Testis (tissue), 2 donors: Measurements from ENCODE around the gene BICC1.

Experiments used
- CTCF ChIP-seq, 3 experiments: fragments of 450-650 bp in 2 of 3; fragments of 200-600 bp in 1 of 3; sonication (generic) in 1 of 3; IDR thresholded peaks; one replicate each; pipeline ENCODE4 v1.5.1; 2016 to 2019; ENCODE audit warnings: antibody characterized with exemption in 3 of 3, mild to moderate bottlenecking in 2 of 3, moderate library complexity in 1 of 3
- POLR2A ChIP-seq: fragments of 450-650 bp; IDR thresholded peaks from one replicate; pipeline ENCODE4 v1.6.1; 2017; ENCODE audit warnings: antibody characterized with exemption, mild to moderate bottlenecking, moderate library complexity

GRCh38 chr10:58554316-58554715 lies 41.6 kb downstream of the BICC1 start:
- TF ChIP-seq CTCF (IDR thresholded peaks at IDR 0.05) (no peak), POLR2A (no peak)
